Melanocyte of skin (primary cell): ENCODE results near the gene GPN3. TPM values are rescaled to one million over a fixed set of nuclear protein-coding genes. Genes with fewer than 3 reads are reported as not detected.

Source experiments
- small RNA-seq, 2 donors: library from RNA; depleted of rRNA; stranded (forward); fragments of <200 nt; gene quantifications; one replicate each; pipeline ENCODE3, GENCODE V24; 2012
- total RNA-seq, 2 donors: library from RNA; depleted of rRNA; stranded (reverse); fragments of >200 nt; gene quantifications; 2 replicates each; pipeline ENCODE4 v1.2.3, GENCODE V29; 2012

Gene GPN3
- total RNA-seq, result 10 to 100 TPM; 13.1 to 27.0 TPM

GRCh38 chr12:110468214-110469048 lies at the start of gene GPN3, which contains the start of gene FAM216A:
Gene GPN3 (minus strand): TSS chr12:110468257. CDS start chr12:110468203, 54 bp downstream.
Gene FAM216A (plus strand): TSS chr12:110468845. CDS start chr12:110468876, 31 bp downstream.

GRCh38 chr12:110501752-110502738 lies 34.0 kb upstream of the GPN3 start, which contains the start of the genes RAD9B and VPS29:
Gene RAD9B (plus strand): TSS chr12:110502331. CDS start chr12:110502338, 7 bp downstream.
Gene VPS29 (minus strand): TSS chr12:110502111. CDS start chr12:110502051, 60 bp downstream.

GRCh38 chr12:110449799-110450497 lies 18.1 kb downstream of the GPN3 start, which contains the start of gene ARPC3:
Gene ARPC3 (minus strand): TSS chr12:110450337. CDS start chr12:110450260, 77 bp downstream.

GRCh38 chr12:110403146-110403975 lies 64.7 kb downstream of the GPN3 start, which contains the start of gene ANAPC7:
Gene ANAPC7 (minus strand): TSS chr12:110403708. CDS start chr12:110403627, 81 bp downstream.

Small RNA genes lying within 50 kb of the gene (small RNA-seq; reads per million reads assigned to genes)
- 0 reads per million in 2 donors for gene RF00278

Other genes starting within 250 kb of the GPN3 start
- 100 to 1,000 TPM; 110 to 189 TPM for gene ATP2A2, start 187.0 kb downstream of the GPN3 start, total RNA-seq
- gene ANAPC7, start 64.5 kb downstream of the GPN3 start, total RNA-seq, result 10 to 100 TPM; 35.4 to 51.0 TPM
- gene ARPC3, start 17.9 kb downstream of the GPN3 start, total RNA-seq, result 100 to 1,000 TPM; 222 to 230 TPM
- 10 to 100 TPM in 1 of 2 donors, 1 to 10 TPM in 1; 8.3 to 10.7 TPM for gene FAM216A, start 588 bp upstream of the GPN3 start, total RNA-seq
- gene VPS29, start 33.9 kb upstream of the GPN3 start, total RNA-seq, result 10 to 100 TPM; 54.4 to 86.6 TPM
- under 1 TPM; 0.34 to 1.00 TPM for gene RAD9B, start 34.1 kb upstream of the GPN3 start, total RNA-seq
- 10 to 100 TPM in 1 of 2 donors, 1 to 10 TPM in 1; 8.9 to 13.0 TPM for gene PPTC7, start 115.1 kb upstream of the GPN3 start, total RNA-seq
- gene TCTN1, start 145.9 kb upstream of the GPN3 start, total RNA-seq, result 10 to 100 TPM; 20.6 to 55.1 TPM
- gene HVCN1, start 220.9 kb upstream of the GPN3 start, total RNA-seq, result under 1 TPM; 0.34 to 0.67 TPM